GM18511 (cell line): ENCODE data around the gene ZNF683.
"Not testable (repeated sequence)": the region's sequence is repeated elsewhere in the genome, so short reads cannot be mapped to it uniquely, and the experiment has no call there.

Source experiments
- ATAC-seq: cut with Tn5 transposase; IDR thresholded peaks from one replicate; pipeline ENCODE4 v1.9.1; 2021; ENCODE audit warnings: mild to moderate bottlenecking, moderate library complexity; ENCODE audit not compliant: unreplicated experiment

Gene ZNF683

DNA sequence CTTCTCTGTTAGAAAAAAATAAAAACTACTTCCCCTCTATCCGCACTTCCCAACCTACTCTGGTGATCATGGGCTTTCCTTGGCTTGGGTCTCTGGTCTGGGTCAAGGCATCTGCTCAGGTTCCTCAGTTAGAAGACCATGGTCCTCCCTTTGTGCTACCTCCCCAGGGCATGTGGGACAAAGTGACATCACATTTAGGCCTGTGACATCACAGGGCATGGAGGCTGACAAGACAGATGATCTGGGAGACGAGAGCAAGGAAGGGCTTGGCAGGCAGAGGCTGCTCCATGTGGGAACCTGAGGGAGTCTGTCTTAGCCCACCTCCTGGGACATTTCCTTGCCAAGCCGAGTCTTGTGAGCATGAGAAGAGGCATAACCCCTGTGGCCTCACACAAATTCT lies at the start of gene ZNF683:
ZNF683 (minus strand) TSS at position 140 of the 400 bp plus-strand sequence. CDS start 4,179 bp downstream, outside the sequence.
- ATAC-seq = not testable (repeated sequence)

DNA sequence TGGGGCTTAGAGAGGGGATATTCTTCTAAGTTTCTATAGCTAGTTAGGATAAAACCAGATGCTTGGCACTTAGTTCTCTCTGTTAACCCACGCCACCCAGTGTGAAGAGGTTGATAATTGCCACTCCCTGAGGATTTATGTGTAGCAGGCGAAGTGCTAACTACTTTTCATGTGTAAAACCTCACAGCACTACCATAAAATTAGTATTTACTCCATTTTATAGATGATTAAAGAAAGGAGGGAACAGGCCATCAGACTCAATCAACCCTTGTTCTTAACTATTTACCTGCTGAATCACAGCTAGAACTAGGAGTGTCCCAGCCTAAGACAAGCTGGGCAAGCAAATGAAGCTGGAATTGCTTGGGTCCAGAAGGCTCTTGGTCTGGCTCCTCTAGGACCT lies 46.9 kb upstream of the ZNF683 start:
- no peak for ATAC-seq

DNA sequence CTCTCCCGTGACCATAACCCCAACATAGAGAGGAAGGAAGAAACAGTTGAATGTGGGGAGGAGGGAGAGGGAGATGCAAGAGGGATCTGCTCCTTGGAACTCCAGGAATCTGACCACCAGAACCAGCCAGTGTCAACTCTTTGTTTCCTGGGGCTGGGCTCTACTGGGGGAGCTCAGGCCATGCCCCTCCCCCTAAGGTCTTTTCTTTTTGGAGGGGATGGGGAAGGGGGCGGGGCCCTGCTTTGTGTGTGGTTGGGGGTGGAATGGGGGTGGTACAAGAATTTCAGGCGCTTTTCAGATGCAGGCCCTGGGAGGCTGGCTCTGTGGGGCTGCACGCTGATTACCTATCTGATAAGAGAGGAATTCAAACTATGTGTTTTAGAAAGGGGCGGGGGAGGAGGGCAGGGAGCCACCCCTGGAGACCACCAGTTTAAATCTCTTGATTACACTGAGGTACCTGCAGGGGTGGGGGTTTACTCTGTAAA lies 46.4 kb upstream of the ZNF683 start:
- no peak for ATAC-seq

DNA sequence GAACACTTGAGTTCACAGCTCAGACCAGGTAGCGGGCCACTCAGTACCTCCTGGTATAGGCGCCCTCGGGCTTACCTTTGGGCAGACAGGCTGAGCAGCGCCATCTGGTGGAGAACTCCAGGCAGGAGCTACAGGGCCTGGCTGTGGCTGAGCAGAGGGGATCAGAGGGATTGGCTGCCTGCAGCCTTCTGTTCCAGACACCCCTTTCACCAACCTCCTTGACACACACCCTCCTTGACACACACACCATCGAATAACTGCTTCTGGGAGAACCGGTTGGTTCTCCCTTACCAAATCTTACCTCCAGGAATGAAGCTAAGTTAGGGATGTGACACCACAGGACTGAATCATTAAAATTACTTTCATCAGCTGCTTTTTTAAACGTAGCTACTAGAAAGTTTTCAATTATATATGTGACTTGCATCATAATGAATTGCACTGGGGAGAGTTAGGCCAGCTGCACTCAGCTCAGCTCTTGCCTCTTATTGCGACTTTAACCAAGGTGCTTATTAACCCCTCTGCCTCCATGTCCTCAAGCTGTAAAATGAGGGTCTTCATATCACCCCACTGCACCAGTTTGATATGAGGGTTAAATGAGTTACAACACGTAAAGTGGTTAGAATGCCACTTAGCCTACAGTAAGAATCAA lies 44.7 kb upstream of the ZNF683 start:
- ATAC-seq = no peak

DNA sequence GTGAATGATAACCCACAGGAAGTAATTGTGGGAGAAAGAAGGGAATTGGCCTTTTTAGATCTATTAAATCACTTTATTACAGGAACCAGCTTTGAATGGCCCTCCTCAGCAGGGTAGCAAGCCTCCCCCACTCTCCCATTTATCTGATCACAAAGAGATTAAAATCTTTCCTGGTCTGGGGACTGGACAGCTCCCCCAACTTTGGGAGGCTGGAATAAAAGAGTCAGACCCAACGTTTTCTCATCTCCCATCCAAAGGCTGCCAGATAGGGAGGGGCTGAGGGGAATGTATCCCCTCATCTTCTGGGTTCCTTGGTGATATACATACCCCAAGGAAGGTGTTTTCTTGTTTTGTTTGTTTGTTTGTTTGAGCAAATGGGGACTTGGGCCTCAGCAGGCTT lies 40.5 kb upstream of the ZNF683 start:
- no peak for ATAC-seq

DNA sequence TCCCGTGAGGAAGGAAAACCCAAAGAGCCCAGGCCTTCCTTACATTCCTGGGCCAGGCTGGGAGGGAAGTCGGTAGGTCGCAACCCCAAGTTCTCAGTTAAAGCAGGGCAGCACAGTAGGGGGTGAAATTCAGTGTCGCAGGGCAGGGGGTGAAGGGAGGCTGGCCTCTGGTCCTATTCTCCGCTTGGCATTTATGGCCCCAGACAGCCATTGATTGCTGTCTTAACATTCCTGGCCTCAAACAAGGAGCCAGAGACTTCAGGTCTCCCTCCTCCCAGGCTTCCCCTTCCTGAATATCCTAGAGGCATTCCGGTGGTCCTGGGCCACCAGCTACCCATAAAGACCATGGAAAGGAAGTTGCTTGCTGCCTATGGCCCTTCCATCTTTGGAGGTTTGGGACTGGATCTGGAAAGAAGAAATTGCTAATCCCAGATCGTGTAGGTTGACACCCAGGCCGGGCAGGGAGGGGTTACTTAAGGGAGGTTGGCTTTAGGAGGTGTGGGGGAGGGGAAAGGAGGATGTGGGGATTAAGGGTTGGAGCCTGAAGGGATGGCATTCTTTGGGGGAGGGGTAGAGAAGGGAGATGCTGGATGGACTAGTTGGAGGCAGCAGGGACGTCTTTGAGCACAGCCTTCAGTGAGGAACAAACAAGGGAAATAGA lies 39.8 kb upstream of the ZNF683 start:
- no peak for ATAC-seq

DNA sequence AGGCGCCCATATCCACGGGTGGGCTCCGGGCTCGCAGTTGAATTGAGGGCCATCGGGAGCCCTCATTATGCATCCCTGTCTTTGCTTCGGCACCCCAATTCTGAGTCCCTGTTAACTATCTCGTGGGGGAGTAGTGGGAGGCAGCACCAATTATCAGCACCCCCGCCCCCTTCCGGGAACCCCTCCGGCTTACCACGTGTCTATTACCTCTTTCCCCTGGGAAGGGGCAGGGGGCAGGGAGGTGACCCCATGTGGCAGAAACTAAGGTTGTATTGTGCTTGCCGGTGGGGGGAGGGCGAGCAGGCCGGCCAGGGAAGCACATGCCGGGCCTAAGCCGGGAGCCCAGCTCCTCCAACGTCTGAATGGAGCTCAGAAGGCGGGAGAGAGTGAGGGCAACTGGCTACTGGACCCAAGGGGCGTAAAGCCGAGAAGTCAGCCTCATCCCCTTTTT lies 39.1 kb upstream of the ZNF683 start:
- ATAC-seq = no peak

DNA sequence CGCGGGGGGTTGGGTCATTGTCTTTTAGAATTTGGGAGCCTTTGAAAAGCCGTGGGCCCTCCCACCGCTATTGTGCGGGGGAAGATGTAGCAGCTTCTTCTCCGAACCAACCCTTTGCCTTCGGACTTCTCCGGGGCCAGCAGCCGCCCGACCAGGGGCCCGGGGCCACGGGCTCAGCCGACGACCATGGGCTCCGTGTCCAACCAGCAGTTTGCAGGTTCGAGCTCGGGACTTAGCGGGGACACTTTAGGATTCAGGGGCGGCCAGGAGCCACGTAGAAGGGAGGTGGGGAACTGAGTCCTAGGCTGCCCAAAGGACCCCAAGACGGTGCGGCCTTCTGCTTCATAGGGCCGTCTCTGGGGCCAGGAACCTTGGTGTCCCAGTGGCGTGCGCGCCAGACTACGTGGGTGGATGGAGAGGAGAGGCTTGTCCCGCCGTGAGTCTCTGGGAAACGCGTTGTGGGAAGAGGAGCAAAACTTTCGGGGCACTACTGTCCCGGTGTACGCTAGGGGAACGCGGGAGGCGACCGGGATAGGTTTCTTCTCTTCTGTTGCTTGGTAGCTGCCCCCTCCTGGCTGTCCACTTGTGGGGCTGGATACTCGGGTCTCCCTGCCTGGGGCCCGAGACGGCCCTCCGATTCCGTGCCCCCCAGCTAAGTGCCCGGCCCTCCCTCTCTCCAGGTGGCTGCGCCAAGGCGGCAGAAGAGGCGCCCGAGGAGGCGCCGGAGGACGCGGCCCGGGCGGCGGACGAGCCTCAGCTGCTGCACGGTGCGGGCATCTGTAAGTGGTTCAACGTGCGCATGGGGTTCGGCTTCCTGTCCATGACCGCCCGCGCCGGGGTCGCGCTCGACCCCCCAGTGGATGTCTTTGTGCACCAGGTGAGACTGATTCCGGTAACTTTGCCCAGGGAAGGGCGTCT lies 38.4 kb upstream of the ZNF683 start, which contains the start of gene LIN28A:
LIN28A (plus strand) TSS at position 112 of the 918 bp plus-strand sequence; CDS start at position 187, 75 bp downstream.
- no peak for ATAC-seq

DNA sequence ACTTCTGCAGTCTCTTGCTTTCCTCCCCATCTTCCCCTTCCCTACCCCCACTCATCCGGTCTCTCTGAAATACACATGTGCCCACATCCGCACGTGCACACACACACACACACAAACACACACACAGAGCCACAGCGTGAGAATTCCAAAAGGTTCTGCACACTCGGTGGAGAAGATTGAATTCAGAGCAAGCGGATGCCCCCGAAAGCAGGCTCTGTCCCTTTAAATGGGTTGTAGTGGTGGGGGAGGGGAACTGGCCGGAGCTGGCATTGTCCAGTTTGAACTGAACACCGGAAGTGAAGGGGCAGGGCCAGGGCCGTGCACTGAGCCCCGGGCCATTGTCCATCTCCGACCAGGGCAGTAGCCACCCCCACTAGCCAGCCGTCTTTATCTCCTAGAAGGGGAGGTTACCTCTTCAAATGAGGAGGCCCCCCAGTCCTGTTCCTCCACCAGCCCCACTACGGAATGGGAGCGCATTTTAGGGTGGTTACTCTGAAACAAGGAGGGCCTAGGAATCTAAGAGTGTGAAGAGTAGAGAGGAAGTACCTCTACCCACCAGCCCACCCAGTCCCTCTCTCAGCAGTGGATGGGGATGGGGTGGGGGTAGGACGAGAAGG lies 36.7 kb upstream of the ZNF683 start:
- no peak for ATAC-seq

DNA sequence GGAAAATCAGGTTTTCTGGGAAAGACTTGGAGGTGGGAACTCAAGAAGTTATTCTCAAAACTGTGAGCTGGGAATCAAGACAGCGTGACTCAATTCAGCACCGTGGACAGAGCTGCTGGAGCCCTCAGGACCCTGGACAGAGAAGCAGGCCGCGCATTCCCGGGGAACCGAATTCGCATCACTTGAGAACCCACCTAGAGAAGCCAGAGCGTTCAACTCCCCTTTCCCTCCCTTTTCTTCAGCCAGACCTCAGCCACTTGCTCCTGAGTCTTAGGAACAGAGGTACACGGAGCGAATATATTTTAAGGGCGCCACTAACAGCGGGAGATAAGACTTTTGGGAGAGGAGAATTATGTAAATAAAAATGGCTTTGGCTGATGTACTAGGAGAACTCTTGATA lies 36.1 kb upstream of the ZNF683 start:
- no peak for ATAC-seq

DNA sequence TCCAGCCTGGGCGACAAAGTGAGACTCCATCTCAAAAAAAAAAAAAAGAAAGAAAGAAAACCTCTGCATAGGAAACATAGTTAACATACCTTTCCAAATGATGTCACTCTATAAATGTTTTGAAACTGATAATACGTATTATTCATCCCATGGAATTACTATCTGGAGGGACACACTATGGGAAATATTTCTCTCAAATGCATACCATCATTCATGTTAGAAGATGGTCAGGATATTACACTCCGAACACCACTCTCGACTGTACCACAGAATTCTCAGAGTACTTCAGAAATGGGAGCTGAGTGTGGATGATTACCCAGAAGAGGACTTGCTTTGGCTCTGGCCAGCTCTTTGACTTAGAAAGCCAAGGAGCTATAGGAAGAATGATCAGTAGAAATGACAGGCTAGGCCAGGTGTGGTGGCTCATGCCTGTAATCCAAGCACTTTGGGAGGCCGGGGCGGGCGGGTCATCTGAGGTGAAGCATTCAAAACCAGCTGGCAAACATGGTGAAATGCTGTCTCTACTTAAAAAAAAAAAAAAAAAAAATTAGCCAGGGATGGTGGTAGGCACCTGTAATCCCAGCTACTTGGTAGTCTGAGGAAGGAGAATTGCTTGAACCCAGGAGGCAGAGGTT lies 32.8 kb upstream of the ZNF683 start:
- ATAC-seq = no peak

DNA sequence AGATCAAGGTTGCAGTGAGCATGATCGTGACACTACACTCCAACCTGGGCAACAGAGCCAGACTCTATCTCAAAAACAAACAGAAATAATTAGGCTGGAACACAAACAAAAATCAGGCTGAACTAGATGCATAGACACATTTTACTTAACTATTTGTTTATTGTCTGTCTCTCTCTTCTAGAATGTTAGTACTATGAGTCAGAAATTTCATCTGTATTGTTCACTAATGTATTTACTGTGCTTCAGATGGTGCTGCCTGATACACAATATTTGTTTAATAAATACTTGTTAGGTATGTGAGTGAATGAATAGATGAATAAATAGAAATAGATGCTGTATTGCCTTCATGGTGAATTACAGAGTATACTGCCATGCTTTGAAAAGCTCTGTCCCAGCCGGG lies 32.1 kb upstream of the ZNF683 start:
- no peak for ATAC-seq

DNA sequence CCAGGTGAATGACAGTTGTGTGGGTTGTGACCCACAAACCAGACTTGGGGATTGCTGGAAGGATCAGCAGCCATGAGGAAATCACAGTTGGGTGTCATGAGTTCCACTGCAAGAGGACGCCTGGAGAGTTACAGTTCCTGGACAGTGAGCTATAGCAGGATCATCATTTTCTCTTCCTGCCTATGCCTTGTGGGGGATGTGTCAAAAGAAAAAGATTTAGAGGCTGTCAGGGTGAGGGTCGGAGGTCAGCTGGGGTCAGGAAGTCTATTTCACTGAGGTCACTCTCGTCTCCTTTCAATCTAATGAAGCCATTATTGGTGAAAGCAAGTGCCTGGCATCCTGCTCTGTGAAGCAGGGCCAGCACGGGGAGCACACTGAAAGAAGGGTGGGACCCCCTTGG lies 31.1 kb upstream of the ZNF683 start:
- no peak for ATAC-seq

DNA sequence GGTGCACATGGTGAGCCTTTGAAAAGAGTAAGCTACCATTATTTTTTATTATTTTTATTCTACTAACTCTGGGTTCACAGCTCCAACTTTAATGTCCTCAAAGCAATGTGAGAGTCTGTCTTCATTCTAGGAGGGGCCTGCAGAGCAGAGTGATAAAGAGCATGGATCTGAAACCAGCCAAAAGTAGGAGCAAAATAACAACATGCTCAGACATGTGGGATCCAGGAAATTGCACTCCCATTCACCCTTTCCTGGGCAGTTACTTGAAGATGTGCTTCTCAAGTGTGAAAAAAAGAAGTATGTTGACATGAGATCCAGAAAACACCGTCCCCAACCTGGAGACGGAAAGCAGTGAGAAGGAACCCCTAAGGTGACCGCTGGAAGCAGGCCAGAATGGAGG lies 29.3 kb upstream of the ZNF683 start:
- ATAC-seq = no peak

DNA sequence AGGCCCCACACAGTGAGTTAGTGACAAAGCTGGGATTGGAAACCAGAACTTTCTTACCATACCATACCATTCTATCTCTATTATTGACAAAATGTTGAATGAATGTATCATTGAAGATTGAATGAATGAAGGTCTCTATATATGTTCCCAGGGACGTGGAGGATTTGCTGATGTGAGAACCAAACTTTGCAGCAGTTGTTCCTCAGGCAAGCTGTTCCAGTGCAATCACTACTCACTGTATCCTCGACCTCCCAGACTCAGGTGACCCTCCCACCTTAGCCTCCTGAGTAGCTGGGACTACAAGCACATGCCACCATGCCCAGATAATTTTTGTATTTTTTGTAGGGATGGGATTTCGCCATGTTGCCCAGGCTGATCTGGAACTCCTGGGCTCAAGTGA lies 26.5 kb upstream of the ZNF683 start:
- ATAC-seq = no peak

DNA sequence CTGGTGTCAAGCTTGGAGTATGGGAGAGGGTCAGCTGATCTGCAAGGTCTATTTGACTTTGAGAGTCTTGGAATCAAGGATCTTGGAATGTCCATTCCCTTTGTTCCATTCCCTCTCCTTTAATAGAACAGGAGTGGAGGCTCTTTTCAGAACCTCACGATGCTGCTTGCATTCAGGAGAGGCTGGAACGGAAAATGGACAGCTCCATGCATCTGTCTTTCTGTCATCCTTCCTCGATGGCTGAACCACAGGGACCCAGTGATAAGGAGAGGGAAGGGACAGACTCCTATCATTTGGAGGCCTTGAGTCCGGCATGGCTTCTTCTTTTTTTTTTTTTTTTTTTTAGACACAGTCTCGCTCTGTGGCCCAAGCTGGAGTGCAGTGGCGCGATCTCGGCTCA lies 23.2 kb upstream of the ZNF683 start:
- ATAC-seq = no peak

DNA sequence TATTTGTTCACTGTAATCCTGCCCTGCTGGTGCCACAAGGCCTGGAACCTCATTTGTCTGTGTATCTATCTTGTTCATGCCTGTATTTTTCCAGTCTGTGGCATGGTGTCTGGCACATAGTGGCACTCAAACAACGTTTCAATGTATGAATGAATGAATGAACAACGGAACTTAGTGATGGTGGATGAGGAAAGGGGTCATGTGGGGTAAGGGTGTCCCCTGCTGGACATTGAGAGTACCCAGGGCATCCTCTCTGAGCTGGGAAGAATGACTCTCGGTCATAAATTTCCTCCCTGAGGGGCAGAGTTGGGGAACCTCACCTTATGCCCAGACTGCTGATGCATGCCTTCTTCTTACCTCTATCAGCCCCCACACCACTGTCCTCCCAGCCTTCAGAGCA lies 18.9 kb upstream of the ZNF683 start:
- ATAC-seq = no peak

DNA sequence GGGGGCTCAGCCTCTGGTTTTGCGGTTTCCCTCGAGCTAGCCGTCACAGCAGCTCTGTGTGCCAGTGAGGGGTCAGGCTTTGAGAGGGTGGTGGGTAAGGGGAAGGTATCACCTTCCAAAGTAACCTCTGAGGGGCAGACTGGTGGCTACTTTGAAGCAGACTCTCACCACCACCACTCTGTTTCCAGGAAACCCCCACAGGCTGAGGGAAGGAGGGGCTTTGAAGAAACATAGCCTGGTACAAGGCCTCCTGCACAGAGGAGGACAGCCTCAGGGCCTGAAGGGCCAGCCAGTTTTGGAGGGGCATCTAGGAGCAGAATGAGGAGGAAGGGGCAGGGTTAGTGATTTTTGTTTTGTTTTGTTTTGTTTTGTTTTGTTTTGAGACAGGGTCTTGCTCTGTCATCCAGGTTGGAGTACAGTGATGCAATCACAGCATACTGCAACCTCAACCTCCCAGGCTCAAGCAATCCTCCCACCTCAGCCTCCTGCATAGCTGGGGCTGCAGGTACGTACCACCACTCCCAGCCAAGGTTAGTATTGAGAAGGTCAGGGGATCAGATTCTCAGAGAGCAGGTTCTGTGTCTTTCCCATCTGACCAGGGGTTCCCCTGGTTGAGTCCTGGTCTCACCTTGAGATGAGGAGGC lies 17.2 kb upstream of the ZNF683 start:
- ATAC-seq = no peak

DNA sequence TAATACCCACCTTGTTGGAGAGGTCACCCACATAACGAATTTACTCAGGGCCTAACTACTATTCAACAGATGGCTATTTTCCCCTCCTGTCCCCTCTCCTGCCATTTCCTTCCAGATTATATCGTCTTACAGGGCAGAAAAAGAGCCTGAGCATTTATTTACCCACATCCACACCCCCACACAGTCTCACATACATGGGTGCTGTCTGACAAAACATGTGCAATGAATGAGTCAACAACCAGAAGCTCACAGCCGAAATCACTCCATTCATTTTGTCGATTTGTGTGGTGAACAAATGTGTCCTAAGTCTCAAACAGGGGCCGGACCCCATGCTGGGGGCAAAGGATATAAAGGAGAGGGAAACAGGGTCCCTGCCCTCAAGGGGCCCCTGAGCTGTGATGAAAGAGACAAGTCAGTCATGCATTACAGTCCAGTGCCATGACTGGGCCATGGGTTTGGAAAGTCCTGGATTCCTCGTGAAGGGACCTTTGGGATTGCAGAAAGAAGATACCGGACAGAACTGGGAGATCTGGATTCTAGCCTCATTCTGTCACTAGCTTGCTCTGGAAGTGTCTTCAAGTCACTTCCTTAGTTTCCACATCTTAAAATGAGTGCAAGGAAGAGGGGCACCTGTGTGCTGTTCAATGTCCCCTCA lies 16.4 kb upstream of the ZNF683 start:
- no peak for ATAC-seq
